GM10266 (cell line): ENCODE measurements around the gene DISC1.
A peak's percentile ranks its signal among the peaks of the same experiment; 100 is the strongest.

ENCODE experiments used
- DNase-seq: peaks from one replicate; pipeline ENCODE4 v3.0.0; 2012; ENCODE audit errors: extremely low spot score
- TF ChIP-seq, protein P1 (sequence below): IDR thresholded peaks from 2 replicates; pipeline ENCODE4 v1.5.1; 2012; ENCODE audit warnings: mild to moderate bottlenecking, low read depth; ENCODE audit not compliant: control insufficient read depth, insufficient read depth; ENCODE audit errors: missing control alignments

The DISC1 gene

DNA sequence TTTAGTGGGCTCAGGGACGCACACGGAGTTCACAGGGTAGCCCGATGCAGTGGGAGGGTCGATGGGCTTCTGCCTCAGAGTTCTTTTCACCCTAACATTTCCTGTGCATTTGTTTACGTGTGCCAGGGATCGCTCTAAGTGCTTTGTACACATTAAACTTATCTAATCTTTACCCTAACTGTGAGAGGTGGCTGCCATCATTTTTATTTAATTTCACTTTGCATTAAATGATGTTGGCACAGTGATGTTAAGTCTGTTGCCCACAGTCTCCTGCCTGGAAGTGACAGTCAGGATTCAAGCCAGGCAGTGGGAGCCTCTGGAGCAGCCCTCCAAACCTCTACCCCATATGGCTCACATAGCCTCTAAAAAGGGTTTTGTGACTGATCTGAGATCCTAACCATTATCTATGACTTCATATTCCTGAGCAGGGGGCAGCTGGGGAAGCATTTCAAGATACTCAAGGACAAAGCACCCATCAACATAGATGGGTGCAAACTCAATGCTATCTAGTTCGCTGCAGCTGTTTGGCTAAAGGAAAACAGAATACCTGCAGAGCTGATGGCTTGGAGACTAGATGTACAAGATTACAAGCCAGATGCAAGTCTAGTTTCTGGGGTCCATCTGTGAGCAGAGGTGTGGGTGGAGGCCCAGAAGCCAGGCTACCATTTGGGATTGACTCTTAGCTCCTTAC lies 303.8 kb downstream of the DISC1 start:
- no peak for DNase-seq
- TF ChIP-seq, protein P1, sequence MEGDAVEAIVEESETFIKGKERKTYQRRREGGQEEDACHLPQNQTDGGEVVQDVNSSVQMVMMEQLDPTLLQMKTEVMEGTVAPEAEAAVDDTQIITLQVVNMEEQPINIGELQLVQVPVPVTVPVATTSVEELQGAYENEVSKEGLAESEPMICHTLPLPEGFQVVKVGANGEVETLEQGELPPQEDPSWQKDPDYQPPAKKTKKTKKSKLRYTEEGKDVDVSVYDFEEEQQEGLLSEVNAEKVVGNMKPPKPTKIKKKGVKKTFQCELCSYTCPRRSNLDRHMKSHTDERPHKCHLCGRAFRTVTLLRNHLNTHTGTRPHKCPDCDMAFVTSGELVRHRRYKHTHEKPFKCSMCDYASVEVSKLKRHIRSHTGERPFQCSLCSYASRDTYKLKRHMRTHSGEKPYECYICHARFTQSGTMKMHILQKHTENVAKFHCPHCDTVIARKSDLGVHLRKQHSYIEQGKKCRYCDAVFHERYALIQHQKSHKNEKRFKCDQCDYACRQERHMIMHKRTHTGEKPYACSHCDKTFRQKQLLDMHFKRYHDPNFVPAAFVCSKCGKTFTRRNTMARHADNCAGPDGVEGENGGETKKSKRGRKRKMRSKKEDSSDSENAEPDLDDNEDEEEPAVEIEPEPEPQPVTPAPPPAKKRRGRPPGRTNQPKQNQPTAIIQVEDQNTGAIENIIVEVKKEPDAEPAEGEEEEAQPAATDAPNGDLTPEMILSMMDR = no peak

DNA sequence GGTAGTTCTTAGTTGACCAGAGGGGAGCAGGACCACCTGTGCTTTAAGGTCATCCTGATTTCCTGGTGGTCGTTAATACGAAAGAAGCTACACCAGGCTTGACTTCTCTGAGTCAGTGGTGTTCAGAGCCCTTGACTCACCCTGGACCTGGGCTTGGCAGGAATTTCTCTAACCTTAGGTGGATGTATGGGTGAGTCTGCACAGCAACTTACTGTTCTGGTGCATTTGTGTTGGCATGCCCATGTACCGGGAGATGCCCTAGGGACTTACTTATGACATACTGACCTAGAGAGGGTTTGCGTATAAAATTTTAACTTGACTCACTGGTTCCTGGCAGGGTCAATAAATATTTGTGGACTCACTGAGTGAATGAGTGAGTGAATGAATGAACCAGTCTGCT lies 304.6 kb downstream of the DISC1 start:
- TF ChIP-seq, protein P1 = no peak

DNA sequence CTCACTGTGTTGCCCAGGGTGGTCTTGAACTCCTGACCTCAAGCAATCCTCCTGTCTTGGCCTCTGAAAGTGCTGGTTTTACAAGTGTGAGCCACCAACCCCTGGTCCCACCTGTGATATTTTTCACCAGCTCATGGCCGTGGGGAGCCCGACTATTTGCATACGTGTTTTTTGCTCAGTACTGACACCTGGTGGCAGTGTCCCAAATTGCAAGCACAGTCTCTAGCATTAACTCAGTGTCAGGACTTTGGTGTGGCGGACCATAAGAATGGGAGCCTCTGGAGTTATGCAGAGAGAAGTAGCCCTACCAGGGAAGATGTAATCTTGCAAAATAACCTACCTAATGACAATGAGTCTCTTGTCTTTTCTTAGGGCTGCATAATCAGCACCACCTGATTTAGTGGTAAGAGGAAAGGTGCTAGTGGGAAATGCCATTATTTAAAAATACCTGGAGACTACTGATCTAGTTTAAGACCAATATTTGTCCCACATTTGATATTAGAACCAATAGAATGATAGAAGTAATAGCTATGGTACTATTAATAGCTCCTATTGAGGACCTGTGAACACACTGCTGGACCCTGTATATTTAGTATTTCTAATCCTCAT lies 305.4 kb downstream of the DISC1 start:
- DNase-seq = no peak
- TF ChIP-seq, protein P1 = peak; percentile 32

More for the DNA sequence above, 304.6 kb downstream of the DISC1 start:
- no peak for DNase-seq

DNA sequence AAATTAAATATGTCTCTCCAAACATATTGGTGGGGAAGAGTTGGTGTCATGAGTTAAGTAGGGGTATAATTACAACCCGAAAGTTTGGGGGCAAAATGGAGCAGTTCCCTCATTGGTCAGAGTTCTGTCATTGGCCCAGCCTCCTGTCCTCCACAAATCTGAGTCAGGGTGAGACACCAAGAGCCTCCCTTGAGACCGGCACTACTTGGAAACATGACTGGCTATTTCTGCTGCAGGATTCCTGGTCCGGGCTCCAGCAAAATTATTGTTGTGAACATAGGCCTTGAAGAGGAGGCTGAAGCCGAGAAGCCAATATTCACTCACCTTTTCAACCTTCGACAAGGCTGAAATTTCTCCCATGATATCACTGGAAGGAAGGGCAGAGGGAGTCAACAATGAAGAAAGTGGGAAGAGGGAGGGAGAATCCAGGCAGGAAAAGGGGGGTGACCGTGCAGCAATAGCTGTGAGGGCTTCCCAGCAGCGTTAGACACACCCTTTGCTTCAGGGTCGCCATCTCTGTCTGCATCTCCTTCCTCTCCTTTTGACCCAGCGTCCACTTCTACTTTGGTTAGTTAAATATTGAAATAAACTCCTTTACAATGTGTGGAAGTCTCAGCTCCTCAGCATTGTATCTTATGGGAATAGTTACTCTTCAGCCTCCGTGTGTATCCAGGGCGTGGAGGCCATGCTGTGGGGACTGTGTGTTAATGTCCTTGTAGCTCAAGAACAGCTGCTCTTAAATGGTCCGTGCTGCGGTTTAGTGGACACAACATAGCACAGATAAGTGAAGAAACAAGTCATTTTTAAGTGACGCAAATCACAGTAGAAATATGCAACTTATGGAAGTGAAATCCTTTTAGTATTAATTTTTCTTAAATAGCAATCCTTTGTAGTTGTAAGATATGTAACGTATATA lies 307.4 kb downstream of the DISC1 start:
- TF ChIP-seq, protein P1 = no peak
- DNase-seq = no peak

DNA sequence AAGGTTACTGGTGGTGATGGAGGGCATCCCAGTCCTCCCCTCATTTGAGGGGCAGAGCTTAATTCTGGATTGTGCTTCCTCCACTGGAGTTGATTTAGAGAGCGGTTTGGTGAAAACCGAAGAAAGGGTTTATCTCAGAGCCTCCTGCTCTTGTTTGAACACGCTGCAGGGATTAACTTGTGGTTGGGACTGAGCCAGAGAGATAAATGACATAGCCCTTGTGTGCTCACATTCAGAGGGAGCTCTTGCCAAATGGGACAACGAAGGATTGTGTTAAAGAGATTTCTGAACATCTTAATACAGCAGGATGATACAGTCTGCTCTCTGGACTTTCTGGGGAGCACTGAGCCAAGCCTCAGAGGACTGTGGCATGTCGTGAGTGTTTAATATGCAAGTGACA lies 308.2 kb downstream of the DISC1 start:
- TF ChIP-seq, protein P1 = no peak
- no peak for DNase-seq

DNA sequence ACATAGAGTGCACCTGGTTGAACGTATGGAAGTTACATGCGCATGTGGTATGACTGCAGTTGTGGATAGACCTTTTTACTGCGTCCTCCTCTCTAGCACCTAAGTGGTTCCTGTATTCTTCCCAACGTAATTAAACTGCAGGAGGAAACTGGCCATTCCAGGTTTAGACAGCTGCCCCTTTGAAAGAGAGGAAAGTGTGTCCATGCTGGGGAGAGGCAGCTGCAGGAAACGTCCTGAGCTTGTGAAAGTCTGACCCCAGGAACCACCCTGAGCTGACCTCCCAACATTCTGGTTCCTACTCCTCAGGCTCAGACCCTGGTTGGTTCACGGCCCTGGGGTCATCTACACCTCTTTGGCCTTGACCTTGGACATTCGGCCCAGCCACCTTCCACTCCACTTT lies 309.3 kb downstream of the DISC1 start:
- TF ChIP-seq, protein P1 = no peak
- DNase-seq = no peak
